ENCODE results near the gene SEC22C.

- TF ChIP-seq CTCF (IDR thresholded peaks at IDR 0.05) (no peak), POLR2A (IDR thresholded peaks at IDR 0.05) (no peak)
Observed at GRCh38 chr3:42503251-42503924, 78.4 kb downstream of the SEC22C start.

All from prostate gland (tissue), 2 donors.